Measurements from ENCODE around the gene CD200R1.
"Not testable (repeated sequence)": the region's sequence is repeated elsewhere in the genome, so short reads cannot be mapped to it uniquely, and the experiment has no call there.

CD200R1 gene

DNA sequence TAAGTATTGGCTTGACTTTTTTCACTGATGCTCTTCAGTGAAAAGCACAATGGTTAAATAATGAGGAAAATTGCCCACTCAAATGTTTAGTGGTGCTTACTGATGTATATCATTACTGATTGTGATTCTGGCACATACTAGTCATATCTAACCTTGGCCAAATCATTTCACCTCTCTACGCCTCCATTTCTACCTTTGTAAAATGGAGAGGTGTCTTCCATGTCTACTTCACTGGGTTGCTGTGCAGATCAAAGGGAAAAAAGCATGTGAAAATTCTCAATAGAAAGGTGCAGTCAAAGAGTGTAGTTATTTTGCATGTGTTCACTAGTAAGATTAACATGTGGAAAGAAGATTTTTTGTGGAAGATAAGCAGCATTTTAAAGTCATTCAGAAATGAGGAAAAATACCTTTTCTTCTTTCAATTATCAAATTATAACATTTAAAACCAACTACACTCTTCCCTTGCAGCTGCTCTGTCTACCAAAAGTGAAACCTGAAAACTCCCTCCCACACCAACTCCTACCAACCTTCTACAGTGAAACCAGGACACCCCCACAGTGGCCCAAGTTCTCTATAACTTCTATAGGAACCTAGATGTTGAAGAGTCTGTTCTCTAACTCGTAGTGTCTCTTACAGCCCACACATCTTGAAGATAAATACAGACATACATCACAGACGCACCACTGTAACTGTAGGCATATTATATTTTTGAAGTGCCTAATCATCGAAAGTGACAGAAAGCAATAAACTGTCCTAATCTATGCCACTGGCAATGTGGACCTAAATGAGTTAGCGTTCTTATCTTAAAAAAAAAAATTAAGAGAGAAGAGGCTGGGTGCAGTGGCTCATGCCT lies 1.4 kb downstream of the CD200R1 start:
- peak; percentile 30 for DNase-seq

DNA sequence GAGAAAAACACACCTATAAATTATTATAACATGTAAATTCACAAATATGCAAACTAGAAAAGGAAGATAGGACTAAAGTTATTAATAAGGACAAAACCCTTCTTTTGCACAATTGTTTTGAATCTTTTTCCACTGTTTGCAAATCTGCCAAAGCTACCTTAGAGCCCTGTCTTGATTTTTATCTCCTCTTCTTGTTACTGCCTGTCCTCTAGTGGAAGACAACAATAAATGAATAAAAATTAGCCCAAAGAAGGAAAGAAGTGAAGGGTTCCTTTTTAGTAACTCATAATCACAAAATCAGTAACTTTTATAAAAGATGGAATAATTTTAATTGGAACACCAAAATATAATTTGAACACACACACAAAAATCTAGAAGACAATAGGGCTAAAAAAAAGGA lies 2.7 kb downstream of the CD200R1 start:
- no peak for DNase-seq

DNA sequence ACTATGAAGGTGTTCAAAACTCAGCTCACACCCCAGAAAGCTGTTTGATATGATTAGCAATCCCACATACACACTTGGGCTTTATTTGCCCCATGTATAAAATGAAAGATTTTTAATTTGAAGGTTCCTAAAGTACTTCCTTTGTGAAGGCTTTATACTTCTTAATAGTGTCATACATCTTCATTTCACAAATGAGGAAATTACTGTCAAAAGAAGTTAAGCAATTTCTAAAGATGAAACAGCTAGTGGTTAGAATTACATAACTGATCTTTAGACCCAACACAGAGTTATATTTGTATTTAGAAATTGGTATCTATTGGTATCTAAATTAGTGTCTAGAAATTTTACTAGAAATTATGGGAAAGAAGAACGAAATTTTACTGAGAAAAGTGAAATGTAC lies 7.1 kb downstream of the CD200R1 start:
- DNase-seq = no peak

DNA sequence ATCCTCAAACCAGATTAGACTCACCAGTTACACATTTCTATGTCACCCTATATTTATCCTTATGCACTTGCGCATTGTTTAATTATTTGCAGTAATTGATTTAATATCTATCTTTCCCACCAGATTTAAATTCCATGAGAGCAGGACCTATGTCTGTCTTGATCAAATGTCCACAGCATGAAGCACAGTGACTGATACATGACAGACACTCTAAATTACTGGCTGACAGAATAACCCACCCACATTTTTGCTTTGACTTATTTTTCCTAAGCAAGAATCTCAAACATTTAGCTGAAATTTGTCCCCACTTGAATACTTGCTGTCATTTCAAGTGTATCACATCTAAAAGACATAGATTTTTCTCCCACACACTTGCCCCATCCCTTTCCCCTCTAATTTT lies 7.5 kb downstream of the CD200R1 start:
- no peak for DNase-seq

DNA sequence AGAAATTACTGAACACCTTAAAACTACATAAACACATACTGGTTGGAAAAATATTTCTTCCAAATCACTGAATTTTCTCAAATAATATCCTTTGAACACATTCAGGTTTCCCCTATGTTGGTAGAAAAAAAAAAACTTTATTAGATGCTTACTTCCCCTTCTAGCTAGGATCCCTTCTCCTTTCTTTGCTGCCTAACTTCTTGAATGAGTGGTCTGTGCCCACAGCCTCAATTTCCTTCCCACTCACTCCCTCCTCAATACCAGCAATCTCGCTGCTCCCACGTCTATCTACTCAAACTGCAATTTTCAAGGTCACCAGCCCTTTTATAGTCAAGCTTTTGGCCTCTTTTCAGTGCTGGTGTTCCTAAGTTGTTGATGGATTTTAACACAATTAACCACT lies 8.3 kb downstream of the CD200R1 start:
- no peak for DNase-seq

DNA sequence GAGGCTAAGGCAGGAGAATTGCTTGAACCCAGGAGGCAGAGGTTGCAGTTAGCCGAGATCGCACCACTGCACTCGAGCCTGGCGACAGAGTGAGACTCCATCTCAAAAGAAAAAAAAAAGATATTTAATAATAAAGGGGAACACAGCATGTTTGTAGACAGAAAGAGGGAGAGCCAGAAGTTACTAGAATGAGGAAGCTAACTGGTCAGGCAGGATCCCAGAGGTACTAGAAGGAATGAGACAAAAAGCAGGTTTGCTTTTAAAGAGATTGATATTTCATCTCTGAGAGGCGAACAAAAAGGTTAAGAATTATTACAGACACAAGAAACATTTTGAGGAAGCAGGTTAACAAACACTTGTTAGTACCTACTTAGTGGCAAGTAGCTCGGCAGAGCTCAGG lies 9.2 kb downstream of the CD200R1 start:
- DNase-seq = no peak

DNA sequence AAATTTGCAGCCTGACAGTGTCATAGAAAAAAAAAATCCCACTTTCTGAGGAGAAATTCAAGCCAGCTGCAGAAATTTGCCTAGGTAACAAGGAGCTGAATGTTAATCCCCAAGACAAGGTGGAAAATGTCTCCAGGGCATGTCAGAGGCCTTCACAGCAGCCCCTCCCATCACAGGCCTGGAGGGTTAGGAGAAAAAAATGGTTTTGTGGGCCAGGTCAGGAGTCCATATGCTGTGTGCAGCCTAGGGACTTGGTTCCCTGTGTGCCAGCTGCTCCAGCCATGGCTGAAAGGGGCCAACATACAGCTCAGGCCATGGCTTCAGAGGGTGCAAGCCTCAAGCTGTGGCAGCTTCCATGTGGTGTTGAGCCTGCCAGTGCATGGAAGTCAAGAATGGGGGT lies 11.2 kb downstream of the CD200R1 start:
- DNase-seq = no peak

DNA sequence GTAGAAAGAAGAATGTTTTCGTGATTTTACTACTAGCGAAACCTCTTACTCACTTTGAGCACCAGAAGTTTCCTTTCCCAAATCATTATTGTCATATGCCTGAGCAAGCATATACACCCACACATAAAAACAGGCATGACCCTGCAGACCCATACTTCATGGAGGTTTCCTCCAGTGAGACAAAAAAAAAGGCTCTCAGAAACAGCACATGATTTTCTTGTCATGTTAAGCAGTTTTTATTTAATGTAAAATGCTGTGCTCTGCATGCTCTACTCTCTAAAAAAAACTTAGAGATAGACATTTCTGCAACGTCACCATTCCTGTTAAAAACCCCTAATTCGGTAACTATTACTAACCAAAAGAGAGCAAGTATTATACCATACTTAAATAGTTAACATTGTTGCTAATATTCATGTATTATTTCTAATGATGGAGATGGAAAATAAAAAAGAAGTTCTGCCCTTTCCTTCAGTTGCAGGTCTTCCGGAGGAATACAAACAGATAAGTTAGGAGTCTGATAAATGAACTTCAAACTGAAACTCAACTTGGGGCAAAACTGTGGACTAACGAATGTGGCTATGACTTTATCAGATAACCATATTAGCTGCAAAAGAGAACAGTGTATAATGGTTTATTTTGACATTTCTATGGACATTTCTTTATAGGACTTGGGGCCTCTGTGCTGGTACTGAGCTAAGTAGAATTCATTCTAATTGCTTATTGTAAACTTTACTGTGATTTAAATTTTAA lies 15.9 kb downstream of the CD200R1 start:
- no peak for DNase-seq

DNA sequence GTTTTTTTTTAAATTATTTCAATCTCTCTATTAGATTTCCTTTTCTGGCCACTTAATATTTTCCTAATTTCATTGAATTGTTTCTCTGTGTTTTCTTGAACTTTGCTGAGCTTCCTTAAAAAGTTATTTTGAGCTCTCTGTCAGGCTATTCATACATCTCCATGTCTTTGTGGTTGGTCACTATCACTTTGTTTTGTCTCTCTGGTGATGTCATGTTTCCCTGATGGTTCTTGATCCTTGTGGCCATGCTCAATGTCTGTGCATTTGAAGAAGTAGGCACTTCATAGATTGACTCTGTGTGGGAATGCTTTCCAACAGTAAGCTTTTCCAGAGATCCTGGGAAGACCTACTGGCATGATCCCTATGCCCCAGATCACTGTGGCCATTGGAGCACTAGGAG lies 18.6 kb downstream of the CD200R1 start:
- no peak for DNase-seq

DNA sequence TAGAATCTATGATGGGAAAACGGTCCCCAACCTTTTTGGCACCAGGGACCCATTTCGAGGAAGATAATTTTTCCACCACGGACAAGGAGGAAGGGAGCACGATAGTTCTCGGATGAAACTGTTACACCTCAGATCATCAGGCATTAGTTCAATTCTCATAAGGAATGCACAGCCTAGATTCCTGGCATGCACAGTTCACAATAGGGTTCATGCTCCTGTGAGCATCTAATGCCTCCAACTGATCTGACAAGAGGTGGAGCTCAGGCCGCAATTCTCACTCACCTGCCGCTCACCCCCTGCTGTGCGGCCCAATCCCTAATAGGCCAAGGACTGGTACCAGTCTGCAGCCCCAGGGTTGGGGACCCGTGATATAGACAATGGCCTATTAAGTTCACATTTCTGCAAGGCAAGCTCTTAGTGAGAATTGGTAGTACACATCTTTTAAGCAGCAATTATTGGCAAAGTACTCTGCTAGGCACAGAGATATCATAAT lies 26.5 kb downstream of the CD200R1 start:
- DNase-seq = no peak

DNA sequence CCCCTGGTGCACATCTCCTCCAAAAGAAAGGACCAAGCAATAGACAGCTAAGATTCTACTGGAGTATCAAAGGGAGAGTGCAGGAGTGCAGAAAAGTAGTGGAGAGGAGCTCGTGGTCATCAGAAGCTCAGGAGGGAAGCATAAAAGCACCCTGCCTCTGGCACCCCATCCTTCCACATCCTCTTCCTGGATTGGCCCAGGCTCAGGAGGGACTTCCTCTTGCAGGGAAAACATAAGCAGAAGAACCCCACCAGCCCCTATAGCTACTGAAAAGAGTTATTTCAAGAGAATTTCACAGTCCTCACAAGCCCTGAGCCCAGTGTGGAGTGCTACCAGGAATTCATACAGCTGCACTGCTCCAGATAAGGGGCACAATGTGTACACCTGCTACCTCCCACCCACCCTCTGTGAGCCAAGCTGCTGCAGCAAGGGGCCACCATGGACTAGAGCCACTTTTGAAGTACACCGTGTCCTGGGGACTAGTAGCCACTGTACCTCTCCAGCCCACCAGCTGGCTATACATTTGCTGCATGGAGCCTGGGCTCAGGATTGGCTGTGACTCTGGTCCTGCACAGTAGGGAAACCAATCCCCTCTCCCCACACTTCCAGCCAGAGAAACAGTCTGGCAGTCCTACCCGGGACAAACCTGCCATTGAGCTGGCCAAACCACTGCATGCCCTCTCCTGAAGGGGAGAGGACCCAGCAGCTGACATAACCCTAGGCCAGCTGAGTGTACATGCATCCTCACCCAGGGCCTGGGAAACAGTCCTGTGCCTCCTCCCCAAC lies 43.0 kb downstream of the CD200R1 start:
- no peak for DNase-seq

DNA sequence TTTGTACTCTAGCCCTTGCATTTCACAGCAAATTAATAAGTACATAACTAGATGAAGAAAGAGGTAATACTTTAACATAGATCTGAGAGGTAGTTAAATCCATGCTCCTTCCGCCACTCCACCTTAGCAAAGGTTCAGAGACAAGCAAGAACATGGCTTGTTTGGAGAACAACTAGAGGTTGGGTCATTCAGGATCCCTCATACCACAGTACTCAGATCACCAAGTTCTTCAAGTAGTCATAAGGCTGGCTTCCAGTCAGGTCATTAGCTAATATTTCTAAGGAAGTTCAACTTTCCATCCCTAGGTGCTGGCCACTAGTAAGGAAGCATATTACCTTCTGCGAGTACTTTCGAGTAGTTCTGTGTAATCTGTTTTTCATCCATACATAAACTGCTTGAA lies 44.1 kb downstream of the CD200R1 start:
- no peak for DNase-seq

DNA sequence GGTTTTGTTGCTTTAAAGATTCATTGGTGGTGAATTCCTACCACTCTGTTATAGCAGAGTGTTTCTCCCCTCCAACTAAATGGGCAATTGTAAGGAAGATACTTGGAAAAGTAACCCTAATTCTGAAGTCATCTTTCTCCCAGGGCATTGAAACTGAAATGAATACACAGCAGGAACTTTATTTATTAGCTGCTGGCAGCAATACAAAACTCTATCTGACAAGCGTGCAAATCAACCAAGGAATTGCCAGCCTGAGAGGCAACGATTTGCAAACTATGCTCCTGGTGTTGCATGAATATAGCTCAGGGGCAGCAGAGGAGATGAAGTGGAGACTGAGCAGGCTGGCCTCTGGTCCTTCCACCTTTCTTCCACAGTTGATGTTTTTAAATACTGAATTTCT lies 48.9 kb downstream of the CD200R1 start:
- no peak for DNase-seq

DNA sequence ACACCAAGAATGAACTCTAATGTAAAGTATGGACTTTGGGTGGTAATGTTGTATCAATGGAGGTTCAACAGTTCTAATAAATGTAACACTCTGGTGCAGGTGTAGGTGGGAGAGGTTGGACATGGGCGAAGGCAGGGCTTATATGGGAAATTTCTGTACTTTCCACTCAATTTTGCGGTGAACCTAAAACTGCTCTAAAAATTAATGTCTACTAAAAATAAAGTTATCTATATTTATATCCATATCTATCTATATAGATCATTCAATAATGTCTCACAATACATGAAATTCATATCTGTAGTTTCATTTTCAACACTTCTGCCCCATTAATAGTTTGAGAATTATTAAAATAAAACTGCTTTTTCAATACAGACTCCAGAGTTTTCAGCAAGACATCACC lies 49.3 kb downstream of the CD200R1 start:
- DNase-seq = no peak

DNA sequence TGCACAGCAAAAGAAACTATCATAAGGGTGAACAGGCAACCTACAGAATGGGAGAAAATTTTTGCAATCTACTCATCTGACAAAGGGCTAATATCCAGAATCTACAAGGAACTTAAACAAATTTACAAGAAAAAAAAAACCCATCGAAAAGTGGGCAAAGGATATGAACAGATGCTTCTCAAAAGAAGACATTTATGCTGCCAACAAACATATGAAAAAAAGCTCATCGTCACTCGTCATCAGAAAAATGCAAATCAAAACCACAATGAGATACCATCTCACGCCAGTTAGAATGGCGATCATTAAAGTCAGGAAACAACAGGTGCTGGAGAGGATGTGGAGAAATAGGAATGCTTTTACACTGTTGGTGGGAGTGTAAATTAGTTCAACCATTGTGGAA lies 55.4 kb downstream of the CD200R1 start:
- DNase-seq = not testable (repeated sequence)

DNA sequence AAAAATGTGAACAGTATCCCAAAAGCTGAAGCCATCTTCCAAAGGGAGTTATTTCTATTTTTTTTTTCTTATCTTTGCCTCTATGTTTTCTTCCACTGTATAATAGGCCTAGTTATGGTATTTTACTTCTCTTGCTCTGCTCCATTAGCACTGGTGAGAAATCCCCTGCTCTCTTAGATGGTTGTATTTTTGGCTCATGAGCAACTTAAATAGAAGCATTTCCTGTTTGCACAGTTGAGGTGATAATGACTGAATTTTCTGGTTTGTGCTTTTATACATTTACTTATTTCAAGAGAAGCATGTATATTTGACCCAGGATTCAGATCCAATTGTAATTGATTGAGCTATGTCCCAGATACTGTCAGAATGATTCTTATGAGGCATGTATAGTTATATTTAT lies 66.7 kb downstream of the CD200R1 start:
- no peak for DNase-seq

DNA sequence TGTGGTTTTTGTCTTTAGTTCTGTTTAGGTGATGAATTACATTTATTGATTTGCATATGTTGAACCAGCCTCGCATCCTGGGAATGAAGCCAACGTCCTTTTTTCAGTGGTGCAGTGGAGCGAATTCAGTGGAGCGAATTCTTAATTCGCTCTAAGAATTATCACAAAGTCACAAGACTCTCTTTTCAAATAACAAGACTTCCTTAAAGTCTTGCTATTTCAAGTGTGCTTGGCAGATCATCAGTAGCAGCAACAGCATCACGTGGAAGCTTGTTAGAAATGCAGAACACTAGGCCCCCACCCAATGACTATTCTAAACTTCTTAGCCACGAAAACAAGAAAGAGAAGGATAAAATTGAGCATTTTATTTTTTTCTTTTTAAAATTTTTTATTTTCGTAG lies 70.1 kb downstream of the CD200R1 start:
- DNase-seq = no peak

DNA sequence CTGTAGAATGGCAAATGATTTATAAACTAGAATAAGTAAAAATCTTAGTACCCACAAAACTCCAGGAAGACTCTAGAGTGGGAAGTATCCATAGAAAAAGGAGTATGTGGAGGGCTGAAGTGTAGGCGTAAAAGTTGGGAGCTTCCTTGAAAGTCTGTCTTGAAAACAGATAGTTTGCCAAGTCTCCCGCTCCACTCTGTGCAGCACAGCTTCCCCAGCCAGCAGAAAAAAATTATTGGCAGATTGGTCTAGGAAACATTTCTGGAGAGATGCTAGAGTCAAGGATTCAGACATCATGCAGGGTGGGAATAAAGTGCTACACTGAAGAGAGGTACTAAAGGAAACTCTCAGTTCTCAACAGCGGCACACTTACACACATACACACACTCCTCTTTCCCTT lies 74.8 kb downstream of the CD200R1 start:
- no peak for DNase-seq

DNA sequence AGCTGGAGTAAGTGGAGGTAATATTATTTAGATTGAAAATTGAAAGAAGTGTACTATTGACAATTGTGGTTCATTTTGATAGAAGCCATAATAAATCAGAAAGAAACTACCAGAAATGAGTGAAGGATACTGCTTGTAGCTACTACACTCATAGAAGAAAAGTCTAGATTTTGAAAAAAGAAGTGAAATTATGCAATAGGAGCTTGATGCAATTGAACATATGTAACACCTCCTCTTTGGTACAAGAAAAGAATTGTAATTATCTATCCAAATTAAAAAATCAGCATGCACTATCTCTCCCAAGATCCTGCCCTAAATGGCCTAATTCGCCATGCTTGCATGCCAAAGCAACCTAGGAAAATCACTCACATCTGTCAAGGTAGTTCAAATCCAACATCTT lies 77.1 kb downstream of the CD200R1 start:
- no peak for DNase-seq

DNA sequence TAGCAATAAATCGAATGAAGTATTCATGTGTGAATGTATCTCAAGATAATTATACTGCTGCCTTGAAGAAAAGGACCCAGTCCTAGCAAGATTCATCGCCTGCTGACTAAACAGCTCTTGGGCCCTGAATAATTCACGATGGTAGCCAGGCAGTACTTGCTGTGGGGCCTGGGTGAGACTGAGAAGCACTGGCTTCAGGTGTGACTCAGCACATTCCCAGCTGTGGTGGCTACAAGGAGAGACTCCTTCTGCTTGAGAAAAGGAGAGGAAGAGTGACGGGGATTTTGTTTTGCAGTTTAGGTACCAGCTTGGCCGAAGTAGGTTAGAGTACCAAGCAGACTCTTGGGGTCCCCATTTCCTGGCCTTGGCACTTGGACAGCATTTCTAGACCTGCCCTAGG lies 80.6 kb downstream of the CD200R1 start:
- DNase-seq = no peak

DNA sequence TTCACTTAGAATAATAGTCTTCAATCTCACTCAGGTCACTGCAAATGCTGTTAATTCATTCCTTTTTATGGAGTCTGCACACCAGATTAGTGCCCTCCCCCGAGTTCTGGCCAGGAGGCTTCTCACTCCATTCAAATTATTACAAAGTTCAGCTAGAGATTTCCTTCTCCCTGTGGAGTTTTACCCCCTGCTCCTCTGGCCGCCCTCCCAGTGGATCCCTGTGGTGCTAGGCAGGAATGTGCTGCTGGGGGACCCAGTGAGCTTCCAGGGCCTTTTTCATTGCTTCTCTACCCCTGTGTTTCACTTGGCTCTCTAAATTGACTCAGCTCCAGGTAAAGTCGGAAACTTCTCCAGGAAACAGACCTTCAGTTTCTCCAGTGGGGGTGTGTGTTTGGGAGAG lies 85.5 kb downstream of the CD200R1 start:
- no peak for DNase-seq

DNA sequence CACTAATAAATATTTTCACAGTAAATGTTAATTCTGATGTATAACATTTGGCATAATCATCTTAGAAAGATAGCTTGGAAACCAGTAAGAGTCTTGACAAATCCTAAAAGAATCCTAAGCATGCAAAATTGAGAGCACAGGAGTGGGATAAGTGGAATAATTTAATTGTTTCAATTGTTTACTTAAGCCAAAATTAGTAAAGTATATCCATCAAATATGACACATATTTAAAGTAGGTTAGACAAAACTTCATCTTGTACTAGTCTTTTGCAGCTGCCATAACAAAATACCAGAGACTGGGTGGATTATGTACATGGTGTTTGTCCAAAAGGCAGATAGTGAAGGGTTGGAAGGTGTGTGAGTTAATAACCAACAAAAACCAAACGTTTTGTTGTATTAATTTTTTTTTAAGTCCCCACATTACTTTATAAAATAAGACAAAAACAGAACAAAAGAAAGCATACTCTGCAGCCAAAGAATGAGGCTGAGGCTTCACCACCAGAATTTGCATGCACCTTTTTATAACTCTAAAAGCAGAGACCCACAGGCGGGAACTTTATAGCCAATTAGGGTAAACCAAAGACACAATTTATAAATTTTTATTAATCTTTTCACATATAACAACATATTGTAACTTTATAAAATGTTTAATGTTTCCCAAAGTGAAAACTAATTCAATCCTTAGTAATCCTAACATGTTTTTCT lies 86.4 kb downstream of the CD200R1 start:
- no peak for DNase-seq

All from NCI-H2227 treated with DMSO at 0.1 percent for 48 hours (cell line).